GM12878 (cell line): ENCODE results near the gene ZNF474. TPM values are rescaled to one million over a fixed set of nuclear protein-coding genes. Genes with fewer than 3 reads are reported as not detected.

ENCODE experiments used
- ATAC-seq: fragments of 200-7000 bp; cut with Tn5 transposase; 3 replicates; pipeline ENCODE4 v1.9.1; 2020; ENCODE audit warnings: mild to moderate bottlenecking, moderate library complexity
- BruUV-seq: library from RNA; stranded (reverse); fragments of 400-500 nt; replicated peaks from 2 replicates; lab custom pipeline; 2021; lab: Mats Ljungman, UMichigan
- CTCF ChIA-PET: fragments of 300-600 bp; sonication (Branson Sonifier 250); formaldehyde crosslinking; extraction: SDS; loops from one replicate; lab custom pipeline; 2021; ENCODE audit warnings: inconsistent platforms; lab: Yijun Ruan, JAX
- POLR2A ChIA-PET: fragments of 350-600 bp; formaldehyde crosslinking; extraction: SDS; loops from one replicate; lab custom pipeline; 2021; ENCODE audit warnings: inconsistent platforms; lab: Charles Lee
- RAD21 ChIA-PET: fragments of 300-600 bp; sonication (Branson Sonifier 250); formaldehyde crosslinking; loops from one replicate; lab custom pipeline; 2023; ENCODE audit warnings: antibody characterized with exemption; ENCODE audit not compliant: unreplicated experiment; lab: Charles Lee
- SMC1A ChIA-PET: fragments of 300-600 bp; sonication (Branson Sonifier 250); formaldehyde crosslinking; loops from one replicate; lab custom pipeline; 2023; ENCODE audit not compliant: unreplicated experiment, uncharacterized antibody; lab: Charles Lee
- DNase-seq: peaks from one replicate; pipeline ENCODE4 v3.0.0-alpha.2; 2011; ENCODE audit warnings: low read depth, low spot score
- FAIRE-seq: peaks from 3 replicates; lab custom pipeline; 2011; peaks lifted over from hg19 to GRCh38; lab: Jason Lieb, UNC
- H2AFZ ChIP-seq: 2 replicates; pipeline ENCODE4 v1.6.0; 2011; ENCODE audit warnings: low read depth, low read length, control low read depth; ENCODE audit not compliant: control insufficient read depth
- H3K27ac ChIP-seq: 2 replicates; pipeline ENCODE4 v1.5.1; 2011; ENCODE audit warnings: control low read depth; ENCODE audit not compliant: control insufficient read depth, insufficient read depth
- H3K27me3 ChIP-seq, 2 experiments: replicated peaks in 1 of 2; 2 replicates each; pipeline versions ENCODE4 v1.6.0 to v1.6.1; 2011; ENCODE audit warnings: low read length in 1 of 2; ENCODE audit not compliant: control insufficient read depth in 2 of 2, insufficient read depth in 2 of 2
- H3K36me3 ChIP-seq, 2 experiments: 2 replicates each; pipeline ENCODE4 v1.5.1; 2011; ENCODE audit warnings: low read length in 1 of 2; ENCODE audit not compliant: control insufficient read depth in 2 of 2, insufficient read depth in 2 of 2
- H3K4me1 ChIP-seq: 2 replicates; pipeline ENCODE4 v1.6.1; 2011; ENCODE audit warnings: mild to moderate bottlenecking, low read length, moderate library complexity, mixed read lengths; ENCODE audit not compliant: control insufficient read depth, insufficient read depth
- H3K4me2 ChIP-seq: 2 replicates; pipeline ENCODE4 v1.6.0; 2011; ENCODE audit warnings: control low read depth; ENCODE audit not compliant: control insufficient read depth, insufficient read depth
- H3K4me3 ChIP-seq: fragments of 200-600 bp; sonication (generic); 2 replicates; pipeline ENCODE4 v1.5.1; 2016
- H3K79me2 ChIP-seq: 2 replicates; pipeline ENCODE4 v1.6.0; 2011; ENCODE audit warnings: low read length; ENCODE audit not compliant: control insufficient read depth, insufficient read depth
- H3K9ac ChIP-seq: 2 replicates; pipeline ENCODE4 v1.8.0; 2011; ENCODE audit warnings: low read length, control low read depth, mixed read lengths; ENCODE audit not compliant: control insufficient read depth, insufficient read depth
- H3K9me3 ChIP-seq: replicated peaks from 3 replicates; pipeline ENCODE4 v1.5.1; 2011; ENCODE audit warnings: mild to moderate bottlenecking, low read length; ENCODE audit not compliant: control insufficient read depth, insufficient read depth
- H4K20me1 ChIP-seq: 2 replicates; pipeline ENCODE4 v1.6.0; 2011; ENCODE audit not compliant: control insufficient read depth, insufficient read depth
- CBX3 ChIP-seq: fragments of 200-600 bp; sonication (generic); IDR thresholded peaks from 2 replicates; pipeline ENCODE4 v1.6.1; 2016; ENCODE audit warnings: low read depth, borderline replicate concordance
- EGR1 ChIP-seq, 2 experiments: IDR thresholded peaks; 1 replicate in 1 of 2; 2 replicates in 1 of 2; pipeline ENCODE4 v1.6.1; 2011 to 2012; ENCODE audit warnings: low read depth in 2 of 2, low read length in 2 of 2, borderline replicate concordance in 1 of 2, mild to moderate bottlenecking in 1 of 2, moderate library complexity in 1 of 2
- EP300 ChIP-seq, 2 experiments: fragments of 150-350 bp in 1 of 2; IDR thresholded peaks; 2 replicates each; pipeline ENCODE4 v1.6.1; 2011 to 2012; ENCODE audit warnings: low read depth in 2 of 2, low read length in 2 of 2, borderline replicate concordance in 1 of 2, improper control_type of control experiment in 1 of 2, inconsistent platforms in 1 of 2; ENCODE audit not compliant: control insufficient read depth in 1 of 2
- ESRRA ChIP-seq: IDR thresholded peaks from 2 replicates; pipeline ENCODE4 v1.6.1; 2012; ENCODE audit warnings: mild to moderate bottlenecking, low read length, improper control_type of control experiment
- IRF4 ChIP-seq: IDR thresholded peaks from 2 replicates; pipeline ENCODE4 v1.6.1; 2011; ENCODE audit warnings: low read depth, low read length
- MTA2 ChIP-seq: fragments of 450-650 bp; IDR thresholded peaks from 2 replicates; pipeline ENCODE4 v1.6.1; 2016; ENCODE audit warnings: low read depth, mild to moderate bottlenecking, moderate library complexity
- PAX5 ChIP-seq: IDR thresholded peaks from 2 replicates; pipeline ENCODE4 v1.6.1; 2011; ENCODE audit warnings: low read depth, low read length, borderline replicate concordance
- RFX5 ChIP-seq: IDR thresholded peaks from 2 replicates; pipeline ENCODE4 v1.6.1; 2011; ENCODE audit warnings: low read depth, low read length, improper control_type of control experiment
- SMAD1 ChIP-seq: fragments of 450-650 bp; IDR thresholded peaks from 2 replicates; pipeline ENCODE4 v1.6.1; 2018; ENCODE audit warnings: mild to moderate bottlenecking, low read depth; ENCODE audit not compliant: partially characterized antibody
- SUPT20H ChIP-seq: IDR thresholded peaks from 2 replicates; pipeline ENCODE4 v1.6.1; 2011; ENCODE audit warnings: low read depth, mild to moderate bottlenecking, low read length, moderate library complexity, borderline replicate concordance; ENCODE audit not compliant: control insufficient read depth
- WRNIP1 ChIP-seq: IDR thresholded peaks from 2 replicates; pipeline ENCODE4 v1.6.1; 2011; ENCODE audit warnings: low read depth, low read length, improper control_type of control experiment, borderline replicate concordance
- ZNF24 ChIP-seq: fragments of 450-650 bp; IDR thresholded peaks from 2 replicates; pipeline ENCODE4 v1.6.1; 2017; ENCODE audit warnings: antibody characterized with exemption, mild to moderate bottlenecking
- WGBS: methylation state at CpG from one replicate; pipeline ENCODE4 v1.1.6; 2016; ENCODE audit warnings: low lambda C conversion rate; ENCODE audit not compliant: insufficient replicate concordance, insufficient coverage; ENCODE audit errors: missing lambda C conversion rate; 5-methylcytosine and 5-hydroxymethylcytosine counted together
- in situ Hi-C: fragments of 300-500 bp; cut with MboI; formaldehyde crosslinking; loops from 9 replicates; pipeline ENCODE4 v1.14.3; 2018; ENCODE audit warnings: mixed read lengths
- intact Hi-C: fragments of 100-400 bp; cut with micrococcal nuclease; formaldehyde crosslinking; loops from one replicate; pipeline ENCODE4 v1.14.2; 2022; ENCODE audit not compliant: unreplicated experiment
- polyA plus RNA-seq, 11 experiments: library from polyadenylated mRNA; depleted of rRNA in 4 of 11; unstranded in 6 of 11; stranded (reverse) in 5 of 11; fragments of >200 nt; fragmentation: Nextera tagmentation in 4 of 11; fragmentation: Illumina TruSeq in 1 of 11; extraction: Ambion mirVana in 4 of 11; extraction: Trizol in 1 of 11; gene quantifications; 1 replicate in 1 of 11; 2 replicates in 10 of 11; pipeline versions ENCODE4 v1.2.1 to v1.2.3, GENCODE V29; 2011 to 2016; ENCODE audit warnings: inconsistent platforms in 2 of 11, missing spikeins in 2 of 11, low read depth in 1 of 11
- total RNA-seq, 4 experiments: library from RNA; depleted of rRNA in 3 of 4; stranded (reverse); fragments of >200 nt in 3 of 4; fragmentation: Illumina TruSeq in 1 of 4; extraction: Trizol in 1 of 4; gene quantifications; 2 replicates each; pipeline versions ENCODE4 v1.2.1 to v1.2.3, GENCODE V29; 2013 to 2021
- TF ChIP-seq, protein P1 (sequence below): fragments of 450-650 bp; IDR thresholded peaks from 2 replicates; pipeline ENCODE4 v1.6.1; 2016; ENCODE audit warnings: mild to moderate bottlenecking
- TF ChIP-seq, protein P2 (sequence below): IDR thresholded peaks from 2 replicates; pipeline ENCODE4 v1.6.1; 2011; ENCODE audit warnings: borderline replicate concordance, low read depth, mild to moderate bottlenecking, moderate library complexity, mixed read lengths, low read length; ENCODE audit not compliant: insufficient read depth; ENCODE audit errors: extremely low read length
- TF ChIP-seq, protein P3 (sequence below): IDR thresholded peaks from 2 replicates; pipeline ENCODE4 v1.6.1; 2012; ENCODE audit warnings: mild to moderate bottlenecking, low read depth, low read length

The ZNF474 gene
- total and polyA plus RNA-seq, 10 of the 15 experiments (the other 5 are each of a cell fraction or from before 2014, with no cell fraction given), result 0.06 to 0.97 (median 0.13) TPM; not detected in 3

GRCh38 chr5:122144236-122144635 lies 14.9 kb downstream of the ZNF474 start:
- no peaks in the 10 kb centered on the region for H3K9me3 ChIP-seq
- ChIA-PET RAD21 (no interaction called here), SMC1A (interaction anchor here (0.8 kb wide), 1 partner anchor 10 kb away, joined by 5 read pairs; no protein-coding TSS in a partner anchor), CTCF (interaction anchor here (0.9 to 1.0 kb wide), 2 partner anchors 34 to 45 kb away, joined by 3 read pairs; no protein-coding TSS in a partner anchor), POLR2A (no interaction called here)
- no peak for FAIRE-seq
- H3K4me1 ChIP-seq, result no peaks in the 10 kb centered on the region
- TF ChIP-seq ZNF24 (no peak), WRNIP1 (no peak), EP300 (IDR thresholded peaks at IDR 0.05; ENCODE audit: borderline replicate concordance in 1 of 2, control insufficient read depth in 1 of 2, low read depth in 2 of 2, low read length in 2 of 2) (no peak), MTA2 (no peak), ESRRA (no peak), CBX3 (no peak), SUPT20H (no peak), EGR1 (IDR thresholded peaks at IDR 0.05; ENCODE audit: borderline replicate concordance in 1 of 2, low read depth in 2 of 2, low read length in 2 of 2) (no peak), RFX5 (no peak), SMAD1 (no peak), PAX5 (no peak), IRF4 (no peak)
- TF ChIP-seq, protein P1, sequence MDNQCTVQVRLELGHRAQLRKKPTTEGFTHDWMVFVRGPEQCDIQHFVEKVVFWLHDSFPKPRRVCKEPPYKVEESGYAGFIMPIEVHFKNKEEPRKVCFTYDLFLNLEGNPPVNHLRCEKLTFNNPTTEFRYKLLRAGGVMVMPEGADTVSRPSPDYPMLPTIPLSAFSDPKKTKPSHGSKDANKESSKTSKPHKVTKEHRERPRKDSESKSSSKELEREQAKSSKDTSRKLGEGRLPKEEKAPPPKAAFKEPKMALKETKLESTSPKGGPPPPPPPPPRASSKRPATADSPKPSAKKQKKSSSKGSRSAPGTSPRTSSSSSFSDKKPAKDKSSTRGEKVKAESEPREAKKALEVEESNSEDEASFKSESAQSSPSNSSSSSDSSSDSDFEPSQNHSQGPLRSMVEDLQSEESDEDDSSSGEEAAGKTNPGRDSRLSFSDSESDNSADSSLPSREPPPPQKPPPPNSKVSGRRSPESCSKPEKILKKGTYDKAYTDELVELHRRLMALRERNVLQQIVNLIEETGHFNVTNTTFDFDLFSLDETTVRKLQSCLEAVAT, result no peak
- TF ChIP-seq, protein P2, sequence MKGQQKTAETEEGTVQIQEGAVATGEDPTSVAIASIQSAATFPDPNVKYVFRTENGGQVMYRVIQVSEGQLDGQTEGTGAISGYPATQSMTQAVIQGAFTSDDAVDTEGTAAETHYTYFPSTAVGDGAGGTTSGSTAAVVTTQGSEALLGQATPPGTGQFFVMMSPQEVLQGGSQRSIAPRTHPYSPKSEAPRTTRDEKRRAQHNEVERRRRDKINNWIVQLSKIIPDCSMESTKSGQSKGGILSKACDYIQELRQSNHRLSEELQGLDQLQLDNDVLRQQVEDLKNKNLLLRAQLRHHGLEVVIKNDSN, result no peak
- TF ChIP-seq, protein P3, sequence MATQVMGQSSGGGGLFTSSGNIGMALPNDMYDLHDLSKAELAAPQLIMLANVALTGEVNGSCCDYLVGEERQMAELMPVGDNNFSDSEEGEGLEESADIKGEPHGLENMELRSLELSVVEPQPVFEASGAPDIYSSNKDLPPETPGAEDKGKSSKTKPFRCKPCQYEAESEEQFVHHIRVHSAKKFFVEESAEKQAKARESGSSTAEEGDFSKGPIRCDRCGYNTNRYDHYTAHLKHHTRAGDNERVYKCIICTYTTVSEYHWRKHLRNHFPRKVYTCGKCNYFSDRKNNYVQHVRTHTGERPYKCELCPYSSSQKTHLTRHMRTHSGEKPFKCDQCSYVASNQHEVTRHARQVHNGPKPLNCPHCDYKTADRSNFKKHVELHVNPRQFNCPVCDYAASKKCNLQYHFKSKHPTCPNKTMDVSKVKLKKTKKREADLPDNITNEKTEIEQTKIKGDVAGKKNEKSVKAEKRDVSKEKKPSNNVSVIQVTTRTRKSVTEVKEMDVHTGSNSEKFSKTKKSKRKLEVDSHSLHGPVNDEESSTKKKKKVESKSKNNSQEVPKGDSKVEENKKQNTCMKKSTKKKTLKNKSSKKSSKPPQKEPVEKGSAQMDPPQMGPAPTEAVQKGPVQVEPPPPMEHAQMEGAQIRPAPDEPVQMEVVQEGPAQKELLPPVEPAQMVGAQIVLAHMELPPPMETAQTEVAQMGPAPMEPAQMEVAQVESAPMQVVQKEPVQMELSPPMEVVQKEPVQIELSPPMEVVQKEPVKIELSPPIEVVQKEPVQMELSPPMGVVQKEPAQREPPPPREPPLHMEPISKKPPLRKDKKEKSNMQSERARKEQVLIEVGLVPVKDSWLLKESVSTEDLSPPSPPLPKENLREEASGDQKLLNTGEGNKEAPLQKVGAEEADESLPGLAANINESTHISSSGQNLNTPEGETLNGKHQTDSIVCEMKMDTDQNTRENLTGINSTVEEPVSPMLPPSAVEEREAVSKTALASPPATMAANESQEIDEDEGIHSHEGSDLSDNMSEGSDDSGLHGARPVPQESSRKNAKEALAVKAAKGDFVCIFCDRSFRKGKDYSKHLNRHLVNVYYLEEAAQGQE, result no peak
- H3K27me3 ChIP-seq, result no peaks in the 10 kb centered on the region
- no peak overlapping the region for H3K4me2 ChIP-seq
- H3K27ac ChIP-seq, result no peak overlapping the region
- no peak for DNase-seq
- H3K4me3 ChIP-seq, result no peak overlapping the region
- no peaks in the 10 kb centered on the region for H4K20me1 ChIP-seq
- intact Hi-C loops, result no loop called here
- H3K9ac ChIP-seq, result no peak overlapping the region
- no peak for ATAC-seq
- in situ Hi-C loops, result no loop called here
- BruUV-seq, result no TSS peak
- no peaks in the 10 kb centered on the region for H3K79me2 ChIP-seq
- no peaks in the 10 kb centered on the region for H3K36me3 ChIP-seq
- WGBS, result 0% methylated on average over 1 of the region's 1 CpG
- no peak overlapping the region for H2AFZ ChIP-seq
